Brain pericyte (primary cell): ENCODE results near the gene MSH5.

Experiments
- DNase-seq: peaks from one replicate; pipeline ENCODE4 v3.0.0-alpha.2; 2012; ENCODE audit warnings: low read depth, low spot score

MSH5 gene

DNA sequence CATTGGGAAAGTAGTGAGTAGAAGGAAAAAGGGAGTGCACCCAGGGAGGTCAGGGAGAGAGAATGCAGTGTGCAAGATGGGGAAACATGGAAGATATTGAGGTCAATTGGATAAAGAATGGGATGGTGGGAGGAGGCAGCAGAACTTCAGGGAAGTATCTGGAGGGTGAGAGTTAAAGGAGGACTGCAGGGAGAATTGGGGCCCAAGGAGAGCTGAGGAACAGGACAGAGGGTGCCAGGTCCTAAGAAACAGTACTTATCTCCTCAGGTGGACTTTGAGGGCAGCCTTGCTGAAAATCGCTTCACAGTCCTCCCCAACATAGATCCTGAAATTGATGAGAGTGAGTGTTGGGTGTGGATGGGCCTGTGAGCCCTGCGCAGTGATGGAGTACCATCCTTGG is 18.5 kb downstream of the MSH5 start:
- no peak for DNase-seq

DNA sequence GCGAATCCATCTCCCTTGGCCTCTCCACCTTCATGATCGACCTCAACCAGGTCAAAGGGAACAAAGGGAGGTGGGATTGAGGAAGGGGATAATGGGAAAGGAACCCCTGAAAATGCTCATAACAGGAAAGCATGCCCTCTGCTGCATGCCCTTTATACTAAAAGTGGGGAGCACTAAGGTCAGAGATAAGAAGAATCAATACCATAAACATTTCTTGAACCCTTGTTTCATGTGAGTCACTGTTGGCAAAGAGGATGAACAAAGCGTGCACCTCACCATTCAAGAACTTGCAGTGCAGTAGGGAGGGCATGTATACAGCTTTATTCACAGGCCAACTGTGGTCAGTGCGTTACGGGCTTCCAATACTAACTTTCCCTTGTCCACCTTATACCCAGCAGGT is 21.0 kb downstream of the MSH5 start:
- DNase-seq: no peak

DNA sequence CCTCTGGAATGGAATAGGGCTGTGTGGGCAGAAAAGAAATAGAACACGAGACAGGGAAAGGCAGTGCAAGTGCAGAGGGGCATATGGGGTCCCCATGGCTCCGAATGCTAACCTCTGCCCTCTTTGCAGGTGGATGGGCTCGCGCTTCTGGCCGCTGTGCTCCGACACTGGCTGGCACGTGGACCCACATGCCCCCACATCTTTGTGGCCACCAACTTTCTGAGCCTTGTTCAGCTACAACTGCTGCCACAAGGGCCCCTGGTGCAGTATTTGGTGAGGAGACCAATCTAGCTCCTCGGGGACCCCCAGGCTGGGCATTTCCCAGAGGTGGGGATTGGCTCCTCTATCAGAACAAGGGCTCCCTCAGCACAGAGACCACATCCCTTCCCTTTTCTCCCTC is 21.5 kb downstream of the MSH5 start:
- no peak for DNase-seq

DNA sequence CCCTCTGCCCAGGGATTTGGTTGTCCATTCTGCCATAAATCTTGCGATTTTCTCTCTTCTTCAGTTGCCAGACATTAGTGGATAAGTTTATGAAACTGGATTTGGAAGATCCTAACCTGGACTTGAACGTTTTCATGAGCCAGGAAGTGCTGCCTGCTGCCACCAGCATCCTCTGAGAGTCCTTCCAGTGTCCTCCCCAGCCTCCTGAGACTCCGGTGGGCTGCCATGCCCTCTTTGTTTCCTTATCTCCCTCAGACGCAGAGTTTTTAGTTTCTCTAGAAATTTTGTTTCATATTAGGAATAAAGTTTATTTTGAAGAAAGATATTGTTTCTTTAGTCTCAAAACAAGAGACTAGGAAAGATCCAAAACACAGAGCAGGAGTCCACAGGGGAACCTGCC is 22.6 kb downstream of the MSH5 start, which contains the start of gene SAPCD1:
Gene SAPCD1 (plus strand): TSS at position 301 of the 400 bp plus-strand sequence. CDS start 399 bp downstream, outside the sequence.
- DNase-seq: no peak

DNA sequence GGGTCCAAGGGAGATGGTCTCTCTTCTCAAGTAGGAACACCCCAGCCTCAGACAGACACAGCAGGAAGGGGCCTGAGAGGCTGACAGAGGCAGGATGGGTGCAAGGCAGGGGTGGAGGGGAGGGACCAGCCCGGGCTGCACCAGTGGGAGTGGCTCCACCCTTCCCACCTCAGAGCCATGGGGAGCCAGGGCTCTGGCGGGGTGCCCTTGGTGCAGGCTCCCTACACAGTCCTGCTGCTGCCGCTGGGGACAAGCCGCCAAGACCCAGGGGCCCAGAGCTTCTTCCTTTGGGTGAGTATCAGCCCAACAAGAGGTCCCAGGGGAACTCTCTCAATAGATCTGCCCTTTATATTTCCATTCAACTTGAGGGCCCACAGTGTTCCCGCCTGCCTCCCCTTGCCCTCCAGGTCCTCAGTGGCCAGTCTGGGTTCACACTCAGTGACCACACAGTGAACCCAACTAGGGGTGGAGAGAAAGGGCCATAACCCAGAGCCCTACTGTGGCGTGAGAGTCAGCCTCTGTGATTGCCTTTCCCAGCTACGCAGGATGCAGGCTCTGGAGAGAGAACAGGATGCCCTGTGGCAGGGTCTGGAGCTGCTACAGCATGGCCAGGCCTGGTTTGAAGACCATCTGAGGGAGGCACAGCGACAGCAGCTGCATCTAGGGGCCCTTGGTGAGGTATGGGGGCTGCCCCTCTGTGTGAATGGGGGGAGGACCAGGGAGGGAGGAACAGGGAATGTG is 23.2 kb downstream of the MSH5 start:
- DNase-seq: no peak

DNA sequence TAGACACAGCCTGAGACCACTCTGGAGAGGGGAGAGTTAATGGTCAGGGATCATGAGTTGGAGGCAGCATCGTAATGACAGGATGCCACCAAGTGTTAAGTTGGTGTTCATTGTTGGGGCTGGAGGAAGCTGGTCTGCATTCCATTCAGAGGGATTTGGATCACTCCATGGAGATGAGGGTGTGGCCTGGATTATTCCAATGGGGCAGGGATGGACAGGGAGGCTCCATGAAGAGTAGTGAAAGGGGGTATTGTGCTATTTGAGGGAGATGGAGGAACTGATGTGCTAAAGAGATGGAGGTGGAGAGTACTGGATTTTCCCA is 23.8 kb downstream of the MSH5 start:
- no peak for DNase-seq

DNA sequence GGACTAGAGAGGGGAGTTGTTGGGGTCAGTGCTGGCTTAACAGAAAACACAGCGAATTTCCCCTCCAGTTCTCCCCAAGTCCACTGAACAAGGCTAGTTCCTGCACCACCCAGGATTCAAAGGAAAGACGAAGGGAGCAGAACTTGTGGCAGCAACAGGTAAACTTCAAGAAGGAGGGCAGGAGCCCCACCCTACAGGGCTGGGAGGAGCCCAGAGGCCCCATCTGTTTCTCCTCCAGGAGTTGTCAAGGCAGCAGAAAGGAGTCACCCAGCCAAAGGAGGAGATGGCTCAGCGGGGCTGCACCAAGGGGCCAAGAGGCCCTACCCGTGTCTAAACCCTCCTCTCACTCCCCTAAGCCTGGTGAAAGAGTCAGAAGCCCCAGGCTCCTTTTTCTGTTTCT is 24.4 kb downstream of the MSH5 start:
- no peak for DNase-seq

DNA sequence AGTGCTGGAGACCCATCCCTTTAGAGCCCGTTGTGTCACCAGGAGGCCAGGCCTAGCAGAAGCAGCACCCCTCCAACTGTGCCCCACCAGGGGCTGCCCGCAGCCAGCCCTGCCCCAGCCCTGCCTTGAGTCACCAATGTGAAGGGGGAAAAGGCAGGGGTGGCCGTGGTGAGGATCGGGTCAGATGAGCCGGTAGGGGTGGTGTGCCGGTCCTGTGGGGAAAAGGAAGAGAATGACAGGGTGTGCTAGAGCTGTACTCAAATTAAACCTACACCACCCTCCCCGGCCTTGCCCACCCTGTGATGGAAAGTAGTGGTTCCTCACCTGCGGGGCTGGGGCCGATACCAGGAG is 25.7 kb downstream of the MSH5 start:
- DNase-seq: no peak

DNA sequence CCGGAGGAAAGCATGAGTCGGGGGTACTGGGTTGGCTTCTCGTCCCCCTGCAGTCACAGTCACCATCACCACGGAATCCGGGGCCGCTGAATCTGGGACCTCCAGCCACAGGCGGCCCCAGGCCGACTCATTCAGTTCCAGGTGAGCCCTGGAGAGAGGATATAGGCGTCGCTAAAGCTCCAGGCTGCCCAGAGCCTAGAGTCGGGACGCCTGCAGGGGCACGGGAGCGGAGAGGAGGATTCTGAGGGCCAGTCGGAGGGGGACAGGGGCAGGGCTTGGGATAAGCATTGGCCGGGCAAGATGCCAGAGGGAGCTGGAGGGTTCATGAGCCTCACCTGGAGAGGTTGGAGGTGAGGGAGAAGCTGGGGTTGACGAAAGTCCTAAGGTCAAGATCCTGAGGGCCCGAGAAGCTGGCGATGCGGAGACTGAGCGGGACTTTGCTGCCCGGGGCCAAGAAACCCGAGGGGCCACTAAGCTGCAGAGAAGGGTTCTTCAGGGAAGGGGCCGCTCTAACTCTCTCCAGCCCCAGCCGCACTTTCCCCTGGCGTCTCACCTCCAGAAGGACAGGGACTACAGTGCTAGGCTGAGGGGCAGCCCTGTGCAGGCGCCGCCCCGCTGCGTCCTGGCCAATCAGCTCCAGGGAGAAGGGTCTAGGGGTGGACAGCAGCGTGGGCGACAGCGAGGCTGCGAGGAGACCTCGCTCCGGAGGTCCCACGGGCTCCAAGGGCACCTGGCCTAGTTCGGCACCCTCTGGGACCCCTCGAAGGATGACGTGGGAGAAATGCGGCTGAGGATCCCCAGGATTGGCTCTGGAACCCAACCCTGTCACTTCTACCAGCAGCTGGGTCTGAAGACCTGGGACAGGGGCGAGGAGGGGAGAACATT is 26.3 kb downstream of the MSH5 start:
- DNase-seq: no peak

DNA sequence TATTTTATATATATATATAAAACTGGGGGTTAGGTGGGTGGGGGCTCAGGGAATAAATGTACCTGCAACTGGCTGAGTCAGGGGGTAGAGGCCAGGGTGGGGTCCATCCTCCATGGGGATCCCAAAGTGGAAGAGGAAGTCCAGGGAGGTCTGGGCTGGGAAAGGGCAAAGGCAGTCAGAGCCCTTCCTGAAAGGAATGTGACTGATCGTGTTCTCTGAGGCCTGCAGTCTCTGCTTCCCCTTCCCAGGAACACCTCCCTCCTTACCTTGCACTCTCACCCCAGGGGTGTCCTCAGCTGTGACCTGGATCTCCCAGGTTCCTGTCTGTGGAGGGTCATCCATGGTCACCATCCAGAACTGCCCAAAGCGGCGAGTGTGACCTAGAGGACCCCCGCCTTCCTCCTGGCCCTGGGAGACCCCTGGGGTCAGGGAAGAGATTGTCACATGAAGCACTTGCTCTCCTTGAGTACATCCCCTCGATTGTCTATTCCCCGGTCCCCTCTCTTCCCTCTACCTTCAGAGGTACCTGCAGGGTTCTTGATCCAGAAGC is 27.4 kb downstream of the MSH5 start:
- DNase-seq: no peak

DNA sequence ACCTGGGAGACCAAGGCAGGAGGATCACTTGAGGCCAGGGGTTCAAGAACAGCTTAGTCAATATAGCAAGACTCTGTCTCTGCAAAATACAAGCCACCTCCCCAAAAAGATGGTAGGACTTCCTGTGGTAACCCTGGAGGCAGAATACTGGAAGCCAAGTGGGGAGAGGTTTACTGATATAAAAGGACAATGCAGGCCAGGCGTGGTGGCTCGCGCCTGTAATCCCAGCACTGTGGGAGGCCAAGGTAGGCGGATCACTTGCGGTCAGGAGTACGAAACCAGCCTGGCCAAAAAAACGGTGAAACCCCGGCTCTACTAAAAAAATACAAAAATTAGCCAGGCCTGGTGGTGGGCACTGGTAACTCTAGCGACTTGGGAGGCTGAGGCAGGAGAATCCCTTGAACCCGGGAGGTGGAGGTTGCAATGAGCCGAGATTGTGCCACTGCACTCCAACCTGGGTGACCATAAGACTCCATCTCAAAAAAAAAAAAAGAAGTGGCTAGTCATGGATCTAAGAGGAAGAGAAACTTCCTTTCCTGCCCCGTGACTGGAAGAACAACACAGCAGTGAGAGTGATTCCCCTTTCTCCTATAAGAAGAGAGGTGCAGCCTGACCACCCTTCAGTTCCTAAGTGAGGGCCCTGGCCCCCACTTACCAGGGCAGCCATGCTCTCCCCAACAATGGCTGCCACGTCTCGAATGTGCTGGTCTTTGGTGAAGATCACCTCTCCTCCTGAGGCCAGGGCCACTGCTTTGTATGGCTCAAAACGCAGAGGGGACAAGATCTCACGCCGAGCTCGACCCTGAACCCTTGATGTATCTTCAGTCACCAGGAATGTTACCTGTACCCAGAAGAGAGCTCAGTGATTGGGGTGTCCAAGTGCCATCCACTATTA is 28.8 kb downstream of the MSH5 start:
- no peak for DNase-seq

DNA sequence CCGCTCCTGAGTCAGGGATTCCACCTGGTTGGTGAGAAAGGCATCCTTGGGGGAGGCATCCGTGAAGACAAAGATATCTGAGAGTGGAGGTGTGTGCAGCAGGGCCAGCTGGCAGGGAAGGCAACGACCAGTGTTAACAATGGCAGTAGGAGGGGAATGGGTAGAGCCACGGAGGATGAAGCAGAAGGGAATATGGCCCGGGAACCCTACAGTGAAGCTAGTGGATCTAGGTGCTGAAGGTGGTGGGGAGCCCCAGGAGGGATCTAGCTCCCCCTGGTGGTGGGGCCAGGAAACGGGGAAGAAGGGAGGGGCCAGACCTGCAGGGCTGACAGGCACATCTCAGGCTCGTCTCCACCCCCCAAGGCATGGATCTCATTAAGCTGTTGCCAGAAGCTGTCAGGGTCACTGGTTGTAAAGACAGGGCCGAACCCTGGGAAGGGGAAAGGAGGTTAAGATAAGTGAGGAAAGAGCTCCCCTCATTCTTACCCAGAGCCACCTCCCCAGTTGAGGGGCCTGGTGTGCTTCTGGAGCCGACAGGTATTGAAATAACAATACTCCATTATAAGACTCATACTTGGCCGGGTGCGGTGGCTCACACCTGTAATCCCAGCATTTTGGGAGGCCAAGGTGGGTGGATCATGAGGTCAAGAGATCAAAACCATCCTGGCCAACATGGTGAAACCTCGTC is 30.0 kb downstream of the MSH5 start:
- no peak for DNase-seq

DNA sequence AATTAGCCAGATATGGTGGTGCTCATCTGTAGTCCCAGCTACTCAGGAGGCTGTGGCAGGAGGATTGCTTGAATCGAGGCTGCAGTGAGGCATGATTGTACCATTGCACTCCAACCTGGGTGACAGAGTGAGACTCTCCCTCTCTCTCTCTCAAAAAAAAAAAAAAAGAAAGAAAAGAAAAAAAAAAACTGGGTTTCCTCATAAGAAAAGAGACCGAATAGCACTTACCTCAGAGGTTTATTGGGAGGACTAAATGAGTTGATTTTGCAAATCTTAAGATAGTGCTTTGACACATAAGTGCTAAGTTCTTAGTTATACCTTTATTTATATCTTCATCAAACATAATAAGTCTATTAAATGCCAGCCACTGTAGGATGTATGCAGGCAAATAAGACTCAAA is 31.1 kb downstream of the MSH5 start:
- DNase-seq: no peak

DNA sequence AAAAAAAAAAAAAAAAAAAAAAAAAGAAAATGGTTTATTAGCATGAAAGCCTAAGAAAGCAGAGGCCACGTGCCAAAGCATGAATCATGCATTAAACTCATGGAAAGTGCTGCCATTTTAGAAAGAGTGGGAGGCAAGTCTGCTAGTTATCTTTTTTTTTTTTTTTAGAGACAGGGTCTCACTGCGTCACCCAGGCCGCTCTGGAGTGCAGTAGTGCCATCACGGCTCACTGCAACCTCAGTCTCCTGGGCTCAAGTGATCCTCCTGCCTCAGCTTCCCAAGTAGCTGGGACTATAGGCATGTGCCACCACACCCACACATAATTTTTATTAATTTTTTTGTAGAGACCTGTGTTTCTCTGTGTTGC is 32.2 kb downstream of the MSH5 start:
- no peak for DNase-seq

DNA sequence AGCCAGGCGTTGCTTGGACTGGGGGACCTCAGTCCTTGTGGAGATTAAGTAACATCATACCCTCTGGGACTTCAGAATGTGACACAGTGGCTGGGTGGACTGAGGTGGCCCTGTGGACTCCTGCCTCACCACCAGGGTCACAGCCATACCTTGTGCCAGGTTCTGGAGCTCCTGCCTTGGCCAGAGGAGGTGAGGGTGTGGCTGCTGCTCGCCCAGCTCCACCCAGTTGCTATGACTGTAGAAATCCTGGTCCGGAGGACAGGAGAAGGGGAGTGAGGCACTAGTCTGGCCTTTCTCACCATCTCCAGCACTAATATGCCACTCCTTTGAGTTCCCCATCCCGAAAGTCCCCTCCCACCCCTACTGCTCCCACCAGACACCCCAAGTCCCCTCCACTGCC is 35.4 kb downstream of the MSH5 start:
- no peak for DNase-seq

DNA sequence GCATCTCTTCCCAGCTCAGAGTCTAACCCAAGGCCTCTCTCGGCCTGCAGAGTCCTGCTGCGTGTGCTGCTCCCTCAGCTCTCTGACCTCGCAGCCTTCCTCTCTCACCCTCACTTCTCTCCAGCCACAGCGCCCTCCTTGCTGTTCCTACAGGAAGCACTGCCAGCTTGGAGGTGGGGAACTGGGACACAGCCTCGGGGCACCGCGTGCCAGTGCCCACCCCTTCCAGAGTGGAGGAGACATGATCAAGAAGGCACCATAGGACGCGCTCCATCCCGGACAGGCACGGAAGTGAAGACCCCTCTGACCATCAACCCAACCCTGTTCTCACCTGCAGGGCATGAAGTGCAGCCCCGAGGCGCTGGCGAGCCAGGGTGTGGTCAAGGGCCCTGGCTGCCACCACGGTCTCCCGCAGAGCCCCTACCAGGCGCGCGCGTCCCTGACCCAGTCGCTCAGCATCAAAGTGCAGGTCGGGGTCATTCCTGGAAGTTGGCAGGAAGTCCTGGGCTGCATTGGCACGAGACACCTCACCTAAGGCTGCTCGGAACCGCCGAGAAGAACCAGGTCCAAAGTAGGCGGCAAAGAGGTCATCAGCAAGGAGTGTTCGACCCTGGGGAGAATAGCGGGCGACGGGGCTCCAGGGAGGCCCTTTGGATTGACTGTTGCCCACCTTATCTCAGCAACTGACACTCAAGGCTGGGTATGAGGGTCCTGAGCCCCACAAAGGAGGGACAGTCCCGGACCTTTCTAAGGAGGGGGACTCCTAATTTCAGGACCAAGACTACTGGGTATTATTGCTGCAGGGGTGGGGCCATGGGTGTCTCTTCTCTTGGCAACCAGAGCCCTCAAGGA is 36.1 kb downstream of the MSH5 start:
- DNase-seq: no peak

DNA sequence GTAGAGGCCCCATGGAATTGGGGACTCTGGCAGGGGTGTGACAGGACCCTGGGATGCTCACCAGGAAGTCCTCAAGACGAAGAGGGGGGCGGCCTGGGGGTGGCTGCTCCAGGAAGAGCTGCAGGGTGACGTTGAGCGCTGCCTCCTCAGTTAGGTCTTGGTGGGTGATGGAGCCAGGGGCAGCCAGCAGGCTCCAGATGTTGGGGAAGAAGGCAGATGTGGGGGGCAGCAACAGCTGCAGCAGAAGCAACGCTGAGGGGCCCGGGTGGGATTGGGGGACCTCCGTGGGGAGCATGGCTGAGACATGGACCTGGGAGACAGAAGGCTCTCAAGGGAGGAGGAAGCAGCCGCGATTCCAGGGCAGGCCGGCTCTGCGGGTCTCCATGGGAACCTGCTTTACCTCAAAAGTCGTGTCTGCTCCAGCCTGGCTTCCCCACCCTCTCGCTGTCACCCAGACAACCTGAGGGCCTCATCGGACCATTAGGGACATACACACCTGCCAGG is 36.7 kb downstream of the MSH5 start:
- no peak for DNase-seq

DNA sequence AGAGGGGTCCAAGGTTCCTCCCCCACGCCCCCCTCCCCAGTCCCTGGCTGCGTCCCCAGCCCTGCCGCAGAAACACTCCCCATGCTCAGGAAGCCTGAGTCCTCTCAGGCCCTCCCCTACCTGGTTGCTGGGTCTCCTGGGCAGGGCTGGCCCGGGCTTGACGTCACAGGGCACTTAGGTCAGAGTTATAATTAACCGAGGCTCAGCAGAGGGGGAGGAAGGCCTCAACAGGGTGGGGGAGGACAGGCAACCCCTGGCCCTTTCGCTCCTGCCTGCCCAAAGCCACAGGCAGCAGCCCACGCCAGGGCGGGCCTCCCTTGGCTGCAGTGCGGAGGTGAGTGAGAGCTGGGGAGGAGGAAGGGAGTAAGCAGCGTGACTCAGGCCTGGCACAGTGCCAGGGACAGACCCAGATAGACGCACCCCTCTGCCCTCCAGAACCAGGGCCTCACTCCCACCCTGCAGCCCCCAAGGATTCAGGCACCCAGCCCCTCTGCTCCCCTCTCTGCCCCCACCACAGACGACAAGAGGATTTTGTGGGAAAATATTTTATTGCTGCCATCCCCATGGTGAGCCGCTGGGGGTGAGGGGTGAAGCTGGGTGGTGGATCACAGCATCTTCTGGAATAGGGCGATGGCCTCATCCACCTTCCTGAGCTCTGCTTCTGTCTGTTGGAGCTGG is 37.3 kb downstream of the MSH5 start, which contains the start of gene VWA7:
Gene VWA7 (minus strand): TSS at position 340 of the 678 bp plus-strand sequence. CDS start 549 bp downstream, outside the sequence.
- DNase-seq: no peak

DNA sequence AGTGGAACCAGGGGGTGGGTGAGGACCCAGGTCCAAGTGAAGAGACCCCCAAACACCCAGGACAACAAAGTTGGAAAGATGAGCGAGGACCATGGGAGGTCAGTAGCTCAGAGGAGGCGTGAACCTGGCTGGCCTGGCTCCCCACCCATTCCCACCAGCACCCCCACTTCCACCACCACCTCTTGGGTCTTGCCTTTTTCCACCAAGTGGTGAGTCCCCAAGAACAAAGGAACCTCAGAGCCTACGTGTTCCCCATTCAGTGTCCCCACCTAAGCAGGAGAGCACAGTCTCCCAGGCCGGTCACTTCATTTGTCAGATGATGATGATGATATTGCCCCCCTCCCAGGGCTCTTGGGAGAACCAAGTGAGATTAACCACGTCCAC is 37.9 kb downstream of the MSH5 start:
- DNase-seq: no peak

DNA sequence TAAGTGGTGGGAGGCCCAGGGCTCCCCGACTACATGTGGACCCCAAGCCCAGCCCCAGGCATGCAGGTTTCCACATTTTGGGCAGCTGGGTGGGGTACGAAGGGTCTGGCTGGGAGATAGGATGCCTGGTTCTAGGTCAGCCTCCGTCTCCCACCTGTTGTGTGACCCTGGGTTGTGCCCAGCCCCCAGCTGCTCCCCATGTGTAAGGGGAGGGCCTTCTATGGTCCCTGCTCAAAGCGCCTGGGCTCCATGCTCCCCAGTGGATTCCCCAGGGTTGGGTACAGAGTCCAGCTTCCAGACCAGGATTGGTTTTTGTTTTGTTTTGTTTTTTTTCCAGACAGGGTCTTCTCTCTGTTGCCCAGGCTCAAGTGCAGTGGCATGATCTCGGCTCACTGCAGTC is 38.4 kb downstream of the MSH5 start:
- DNase-seq: no peak
